ENCODE data around the gene MAST4. TPM values are rescaled to one million over a fixed set of nuclear protein-coding genes. Genes with fewer than 3 reads are reported as not detected.

Gene MAST4
- total RNA-seq, 1 donor from 2014 or later: 114 TPM

GRCh38 chr5:66603881-66604280 lies 7.7 kb downstream of the MAST4 start:
- DNase-seq (ENCODE audit: low spot score): no peak

DNA sequence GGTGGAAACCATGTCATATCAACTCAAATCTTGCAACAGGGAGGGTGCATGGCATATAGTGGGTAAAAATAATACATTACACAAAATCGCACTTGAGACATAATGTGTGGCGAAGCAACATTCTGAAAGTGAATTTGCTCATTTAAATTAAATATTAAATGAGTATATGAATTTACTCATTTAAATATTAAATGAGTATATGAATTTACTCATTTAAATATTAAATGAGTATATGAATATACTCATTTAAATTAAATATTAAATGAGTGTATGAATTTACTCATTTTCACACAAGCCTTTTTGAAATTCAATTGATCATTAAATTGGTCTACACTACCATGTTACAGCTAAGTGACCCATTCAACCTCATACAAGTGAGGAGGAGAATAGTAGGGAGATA lies 10.5 kb downstream of the MAST4 start:
- DNase-seq (ENCODE audit: low spot score): no peak

DNA sequence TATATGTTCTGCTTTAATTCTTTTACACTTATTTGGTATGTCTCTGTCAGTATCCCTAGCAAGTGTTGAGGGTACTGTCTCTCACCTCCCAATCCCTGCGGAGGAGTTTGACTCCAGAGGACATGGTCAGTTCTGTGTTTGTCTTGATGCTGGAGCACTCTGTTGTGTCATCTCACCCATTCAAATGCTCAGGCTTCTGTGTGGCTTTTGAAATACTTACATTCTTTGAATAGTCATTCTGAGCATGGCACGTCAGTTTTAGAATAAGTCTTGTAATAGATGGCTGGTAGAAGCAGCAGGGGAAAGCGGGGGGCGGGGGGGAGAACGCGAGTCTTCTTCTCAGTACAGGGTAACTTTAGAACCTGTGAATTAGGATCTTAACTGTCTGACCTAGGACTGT lies 12.3 kb downstream of the MAST4 start:
- no peak for DNase-seq (ENCODE audit: low spot score)

DNA sequence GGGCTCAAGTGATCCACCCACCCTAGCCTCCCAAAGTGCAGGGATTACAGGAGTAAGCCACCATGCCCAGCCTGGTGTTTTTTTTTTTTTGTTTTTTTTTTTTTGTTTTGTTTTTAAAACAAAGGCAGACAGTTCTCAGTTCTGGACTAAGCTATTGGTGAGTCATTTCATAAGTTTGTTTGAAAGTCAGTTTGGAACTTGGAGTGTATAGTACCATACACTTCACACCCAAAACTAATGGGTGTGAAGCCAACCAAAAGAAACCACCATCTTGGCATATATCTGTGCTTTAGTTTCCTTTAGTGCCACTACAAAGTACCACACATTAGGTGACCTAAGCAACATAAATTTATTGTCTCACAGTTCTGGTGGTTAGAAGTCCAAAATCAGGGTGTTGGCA lies 13.4 kb downstream of the MAST4 start:
- DNase-seq (ENCODE audit: low spot score): no peak

GRCh38 chr5:66612226-66612625 lies 16.0 kb downstream of the MAST4 start:
- DNase-seq (ENCODE audit: low spot score): no peak

DNA sequence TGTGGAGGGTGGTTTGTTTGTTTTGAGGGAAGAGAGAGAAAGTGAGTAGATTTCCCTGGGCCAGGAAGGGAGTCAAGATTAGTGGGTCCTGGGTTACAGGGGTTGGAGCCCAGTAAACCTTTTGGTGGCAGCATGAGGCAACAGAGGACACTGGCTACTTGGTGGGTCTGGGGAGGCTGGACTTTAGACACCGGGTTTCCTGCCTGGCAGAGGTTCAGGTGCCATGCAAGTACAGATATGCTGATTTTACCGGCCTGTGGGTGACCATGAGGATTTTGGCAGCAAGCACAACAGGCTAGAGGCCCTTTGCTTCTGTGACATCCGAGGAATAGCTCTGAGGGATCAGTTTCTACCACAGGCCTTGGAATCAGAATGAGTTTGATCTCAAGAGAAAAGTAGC lies 18.9 kb downstream of the MAST4 start:
- no peak for DNase-seq (ENCODE audit: low spot score)

- no peak for DNase-seq (ENCODE audit: low spot score)
Measured at GRCh38 chr5:66615894-66616293, 19.7 kb downstream of the MAST4 start.

GRCh38 chr5:66616520-66617225 lies 20.5 kb downstream of the MAST4 start:
- DNase-seq (ENCODE audit: low spot score): no peak

DNA sequence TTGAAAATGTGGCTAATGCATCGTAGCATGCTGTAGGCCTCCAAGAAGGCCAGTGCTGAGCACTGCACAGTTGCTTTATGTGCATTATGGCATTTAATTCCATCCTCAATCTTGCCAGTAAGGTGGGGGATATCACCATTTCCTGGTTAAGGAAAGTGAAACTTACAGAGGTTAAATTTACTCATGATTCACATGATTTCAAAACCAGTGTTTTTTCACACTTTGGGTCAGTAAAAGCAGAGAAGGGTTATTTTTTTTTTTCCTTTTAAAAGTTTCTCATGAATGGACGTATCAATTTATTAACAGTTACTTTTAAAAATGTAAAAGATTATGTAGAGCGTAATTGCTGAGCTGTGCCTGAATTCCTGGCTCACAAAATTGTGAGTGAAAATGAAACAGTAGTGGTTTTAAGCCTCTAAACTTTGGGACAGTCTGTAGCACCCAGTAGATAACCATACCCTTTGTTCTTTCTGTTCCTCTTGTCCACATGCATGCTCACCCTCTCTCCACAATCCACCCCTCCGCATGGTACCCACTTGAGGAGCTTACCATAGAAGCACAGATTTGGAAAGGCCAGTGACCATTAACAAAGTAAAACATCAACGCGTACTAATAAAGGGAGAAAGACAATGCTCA lies 21.2 kb downstream of the MAST4 start:
- no peak for DNase-seq (ENCODE audit: low spot score)

GRCh38 chr5:66617991-66618768 lies 22.0 kb downstream of the MAST4 start:
- DNase-seq (ENCODE audit: low spot score): no peak

DNA sequence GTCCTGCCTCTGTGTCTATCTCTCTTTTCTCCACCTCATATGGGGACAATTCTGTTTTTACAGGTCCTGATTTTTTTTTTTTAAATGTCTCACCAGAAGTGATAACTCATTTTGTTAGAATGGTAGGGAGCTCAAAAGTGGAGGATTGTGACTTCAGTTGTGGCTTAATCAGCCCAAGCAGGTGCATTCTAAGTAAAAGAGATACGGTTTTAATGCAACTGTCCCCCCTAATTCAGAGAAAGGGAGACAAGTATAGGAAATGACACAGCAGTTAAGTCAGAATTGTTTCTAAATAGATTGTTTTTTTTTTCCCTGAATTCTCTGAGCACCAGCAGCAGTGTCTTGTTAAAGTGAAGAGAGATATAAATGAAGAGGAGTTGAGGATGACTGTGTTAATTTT lies 24.5 kb downstream of the MAST4 start:
- DNase-seq (ENCODE audit: low spot score): no peak

GRCh38 chr5:66621146-66621545 lies 25.0 kb downstream of the MAST4 start:
- no peak for DNase-seq (ENCODE audit: low spot score)

GRCh38 chr5:66621736-66622135 lies 25.5 kb downstream of the MAST4 start:
- no peak for DNase-seq (ENCODE audit: low spot score)

DNA sequence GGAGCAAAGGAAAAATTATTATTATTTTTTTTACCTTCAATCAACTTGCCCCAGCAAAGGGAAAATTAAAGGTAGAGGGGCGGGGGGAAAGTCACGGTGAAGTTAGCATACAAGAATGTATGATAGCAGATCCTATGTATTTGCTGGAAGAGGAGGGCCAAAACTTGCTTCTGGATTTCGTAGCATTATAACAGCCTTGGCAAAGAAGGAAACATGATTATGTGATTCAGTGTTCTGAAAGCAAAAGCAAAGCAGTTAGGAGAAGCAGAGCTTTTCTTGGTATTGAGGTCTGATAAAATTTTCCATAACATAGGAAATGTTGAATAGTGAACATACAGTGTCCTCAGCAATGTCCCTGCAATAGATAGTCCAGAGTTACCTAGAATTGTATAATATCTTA lies 32.4 kb downstream of the MAST4 start:
- DNase-seq (ENCODE audit: low spot score): no peak

DNA sequence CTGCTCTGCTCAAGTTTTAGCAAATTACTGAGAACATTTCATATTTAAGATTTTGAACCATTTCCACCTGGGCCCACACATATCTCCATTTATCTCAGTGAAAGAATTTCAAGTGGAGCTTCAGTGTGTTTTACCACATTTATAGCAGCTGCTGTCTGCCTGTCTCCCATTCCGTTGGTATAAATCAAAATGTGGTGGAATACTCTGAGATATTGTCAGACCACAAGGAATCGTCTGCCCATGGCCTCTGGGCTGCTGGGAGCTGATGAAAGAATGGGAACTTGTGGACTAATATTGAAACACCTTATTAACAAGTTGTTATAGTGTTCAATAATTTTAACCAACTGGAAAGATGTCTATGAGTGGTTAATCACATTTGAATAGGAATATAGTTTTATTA lies 33.3 kb downstream of the MAST4 start:
- no peak for DNase-seq (ENCODE audit: low spot score)

DNA sequence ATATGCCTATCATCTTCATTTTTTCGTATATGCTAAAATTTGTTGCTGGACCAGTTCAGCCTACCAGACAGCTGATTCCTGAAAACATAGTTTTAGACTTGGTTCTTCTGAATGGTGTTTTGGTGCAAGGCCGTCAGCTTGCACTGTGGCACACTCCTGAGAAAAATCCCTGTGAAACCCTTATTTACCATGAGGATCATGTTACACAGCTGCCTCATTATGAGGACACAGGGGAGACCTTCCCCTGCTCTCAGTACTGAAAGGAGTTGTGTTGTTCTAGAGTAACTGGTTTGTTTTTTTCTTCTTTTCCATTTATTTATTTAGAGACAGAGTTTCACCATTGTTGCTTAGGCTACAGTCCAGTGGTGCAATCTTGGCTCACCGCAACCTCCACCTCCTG lies 37.6 kb downstream of the MAST4 start:
- no peak for DNase-seq (ENCODE audit: low spot score)

DNA sequence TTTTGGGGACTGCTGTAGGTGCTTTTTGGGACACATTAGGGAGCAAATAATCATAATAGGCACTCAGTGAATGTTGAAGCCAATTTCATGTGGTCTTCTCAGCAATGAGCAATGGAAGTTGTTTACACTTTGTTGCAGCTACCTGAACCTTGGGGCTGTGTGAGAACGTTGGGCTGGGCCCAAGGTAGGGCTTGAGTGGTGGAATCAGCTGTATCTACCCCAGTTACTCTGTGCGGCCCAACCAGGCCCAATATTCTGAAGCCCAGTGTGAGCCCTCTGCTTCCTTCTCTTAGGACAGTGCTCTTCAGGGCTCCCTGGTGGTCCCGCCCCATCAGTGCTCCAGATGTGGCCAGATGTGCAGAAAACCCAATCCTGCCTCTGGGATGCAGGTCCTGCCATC lies 38.4 kb downstream of the MAST4 start:
- no peak for DNase-seq (ENCODE audit: low spot score)

DNA sequence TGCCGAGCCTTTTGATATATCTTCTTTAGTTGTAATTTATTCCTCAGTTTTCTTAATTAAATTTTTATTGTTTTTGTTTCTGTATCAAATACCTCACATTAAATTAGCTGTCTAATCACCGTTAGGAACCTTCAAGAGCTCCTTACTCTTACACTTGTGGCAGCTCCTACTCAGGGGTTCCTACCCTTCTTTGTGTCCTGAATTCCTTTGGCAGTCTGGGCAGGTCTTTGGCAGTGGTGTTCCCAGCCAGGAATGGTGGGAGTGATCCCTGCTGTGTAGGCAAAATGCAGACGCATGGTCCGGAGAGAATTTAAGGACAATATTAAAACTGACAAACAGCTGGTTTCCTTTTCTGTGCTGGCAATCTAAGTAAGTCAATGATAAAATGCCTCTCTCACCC lies 41.8 kb downstream of the MAST4 start:
- DNase-seq (ENCODE audit: low spot score): no peak

DNA sequence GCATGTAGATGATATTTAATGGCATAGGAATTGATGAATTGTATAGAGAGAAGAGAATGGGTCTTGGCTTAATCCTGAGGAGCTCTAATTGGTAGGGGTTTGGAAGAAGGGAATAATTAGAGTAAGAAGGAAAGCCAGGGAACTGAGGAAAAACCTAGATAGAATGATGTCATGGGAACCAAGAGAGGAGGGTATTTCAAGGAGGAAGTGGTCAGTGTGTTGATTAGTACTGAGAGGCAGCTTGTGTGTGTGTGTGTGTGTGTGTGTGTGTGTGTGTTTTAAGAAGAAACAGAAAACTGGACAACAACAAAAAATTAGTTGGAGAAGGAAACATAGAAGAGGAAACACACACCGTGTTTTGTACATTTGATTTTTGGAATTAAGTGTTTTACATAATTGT lies 42.8 kb downstream of the MAST4 start:
- DNase-seq (ENCODE audit: low spot score): no peak

GRCh38 chr5:66642538-66642937 lies 46.3 kb downstream of the MAST4 start:
- no peak for DNase-seq (ENCODE audit: low spot score)

DNA sequence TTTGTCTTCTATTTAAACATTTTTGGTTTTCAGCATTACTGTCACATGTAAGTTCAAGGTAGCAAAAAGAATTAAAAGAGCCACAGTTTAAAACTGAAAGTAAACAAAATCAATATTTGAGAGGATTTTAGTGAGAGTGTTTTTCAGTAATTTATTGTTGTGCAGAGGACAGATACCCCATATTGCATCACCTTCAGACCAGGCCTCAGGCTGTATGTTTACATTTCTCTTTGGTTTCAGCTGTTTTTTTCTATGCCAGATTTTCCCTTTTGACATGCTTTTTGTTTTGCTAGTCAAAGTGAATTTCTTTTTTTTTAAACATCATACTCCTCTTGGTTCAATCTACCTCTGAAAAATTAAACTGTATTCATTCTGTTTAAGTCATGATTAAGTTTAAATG lies 47.2 kb downstream of the MAST4 start:
- no peak for DNase-seq (ENCODE audit: low spot score)

DNA sequence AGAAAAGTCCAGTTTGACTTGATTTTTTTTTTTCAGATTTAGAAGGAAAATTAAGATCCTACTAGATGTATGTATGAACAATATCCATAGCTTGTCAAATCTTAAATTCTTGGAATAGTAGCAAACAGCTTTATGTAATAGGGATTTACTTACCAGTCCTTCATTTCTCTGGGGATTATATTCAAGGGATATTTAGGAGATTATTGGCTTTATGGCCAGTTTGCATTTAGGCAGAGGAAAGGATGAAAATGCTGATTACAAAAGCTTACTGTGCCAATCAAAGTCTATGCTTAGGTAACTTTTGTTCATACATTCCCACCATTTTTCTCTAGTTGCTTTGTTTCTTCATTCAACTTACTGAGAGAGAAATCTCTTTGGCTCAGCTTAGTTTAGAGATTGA lies 47.9 kb downstream of the MAST4 start:
- no peak for DNase-seq (ENCODE audit: low spot score)

DNA sequence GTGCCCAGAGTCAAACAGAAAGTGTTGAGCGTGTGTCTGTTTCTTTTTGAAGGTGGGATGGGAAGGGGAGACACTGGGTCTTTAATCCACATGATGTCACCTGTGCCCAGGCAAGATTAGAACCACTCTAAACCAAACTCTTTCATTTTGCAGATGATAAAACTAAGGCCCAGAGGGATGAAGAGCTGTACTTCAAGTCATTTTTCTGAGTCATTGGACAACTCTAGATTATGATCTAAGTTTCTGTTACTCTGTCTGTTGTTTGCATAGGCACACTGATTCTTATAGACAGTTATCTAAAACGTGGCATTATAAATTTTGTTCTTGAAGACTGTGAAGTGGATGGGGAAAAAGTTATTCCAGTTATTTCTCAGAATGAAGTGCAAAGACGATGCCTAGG lies 48.8 kb downstream of the MAST4 start:
- DNase-seq (ENCODE audit: low spot score): no peak

All from ureter (tissue), 1 donor.